Stimulated activated CD8-positive, alpha-beta memory T cell treated with anti-CD3 and anti-CD28 coated beads, Interleukin-15, amount 100 ng/mL, for 1 hour (primary cell): ENCODE data around the gene MSRB1.

Source experiments
- DNase-seq: peaks from one replicate; pipeline ENCODE4 v3.0.0-alpha.2; 2020; ENCODE audit warnings: low read depth

MSRB1 gene

GRCh38 chr16:1942810-1943726 lies at the start of gene MSRB1:
Gene MSRB1, minus strand, starts transcription at chr16:1943199. Its CDS starts 43 bp downstream, at chr16:1943156.
- peak; percentile 97 for DNase-seq

GRCh38 chr16:1991948-1992703 lies 49.1 kb upstream of the MSRB1 start:
- DNase-seq = peak; percentile 98

GRCh38 chr16:1991588-1991947 lies 48.6 kb upstream of the MSRB1 start:
- no peak for DNase-seq

GRCh38 chr16:1991135-1991551 lies 48.1 kb upstream of the MSRB1 start:
- DNase-seq = no peak

GRCh38 chr16:1990351-1991134 lies 47.5 kb upstream of the MSRB1 start:
- no peak for DNase-seq

DNA sequence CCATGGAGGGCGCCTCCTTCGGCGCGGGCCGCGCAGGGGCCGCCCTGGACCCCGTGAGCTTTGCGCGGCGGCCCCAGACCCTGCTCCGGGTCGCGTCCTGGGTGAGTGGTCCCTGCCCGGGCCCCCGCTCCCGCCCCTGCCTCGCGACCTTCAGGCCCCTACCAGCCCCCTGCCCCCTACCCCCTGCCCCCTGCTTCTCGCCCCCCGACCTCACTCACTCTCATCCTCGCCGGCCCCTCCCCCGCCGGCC lies 47.0 kb upstream of the MSRB1 start:
- DNase-seq = no peak

DNA sequence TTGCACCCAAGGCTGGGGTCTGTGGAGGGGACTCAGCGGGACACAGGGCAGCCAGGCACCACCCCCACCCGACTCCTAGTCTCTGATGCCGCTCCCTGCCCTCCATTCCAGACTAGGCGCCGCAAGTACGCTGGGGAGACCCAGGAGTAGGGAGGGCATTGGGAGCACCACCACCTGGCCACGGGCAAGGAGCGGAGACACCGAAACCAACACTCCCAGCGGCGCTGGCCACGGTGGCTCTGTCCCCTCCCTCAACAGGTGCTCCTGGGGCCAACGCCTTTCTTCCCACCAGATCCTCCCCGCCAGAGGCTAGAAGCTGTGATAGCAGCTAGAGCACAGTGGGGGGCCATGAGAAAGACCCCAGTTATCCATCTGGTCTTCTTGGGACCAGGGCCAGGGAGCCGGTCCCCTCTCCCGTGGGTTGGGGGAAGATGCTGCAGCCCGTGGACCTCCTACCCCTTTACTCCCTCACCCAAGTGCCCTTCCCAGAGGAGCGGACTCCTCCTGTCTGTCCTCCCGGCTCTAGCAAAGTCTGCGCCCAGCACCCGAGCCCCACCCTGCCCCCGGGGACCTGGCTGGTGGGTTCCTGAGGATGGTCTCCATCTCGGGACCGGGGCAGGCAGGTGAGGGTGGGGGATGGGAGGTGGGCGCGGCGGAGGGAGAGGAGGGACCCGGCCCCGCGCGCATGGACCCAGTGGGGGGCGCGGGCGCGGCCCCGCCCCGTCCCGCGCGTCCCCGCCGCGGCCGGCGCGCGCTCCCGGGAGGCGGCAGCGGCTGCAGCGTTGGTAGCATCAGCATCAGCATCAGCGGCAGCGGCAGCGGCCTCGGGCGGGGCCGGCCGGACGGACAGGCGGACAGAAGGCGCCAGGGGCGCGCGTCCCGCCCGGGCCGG lies 46.5 kb upstream of the MSRB1 start, which contains the start of gene SYNGR3:
TSS of gene SYNGR3 (plus strand) at position 762 of the 892 bp plus-strand sequence. CDS start 133 bp downstream, outside the sequence.
- DNase-seq = no peak

DNA sequence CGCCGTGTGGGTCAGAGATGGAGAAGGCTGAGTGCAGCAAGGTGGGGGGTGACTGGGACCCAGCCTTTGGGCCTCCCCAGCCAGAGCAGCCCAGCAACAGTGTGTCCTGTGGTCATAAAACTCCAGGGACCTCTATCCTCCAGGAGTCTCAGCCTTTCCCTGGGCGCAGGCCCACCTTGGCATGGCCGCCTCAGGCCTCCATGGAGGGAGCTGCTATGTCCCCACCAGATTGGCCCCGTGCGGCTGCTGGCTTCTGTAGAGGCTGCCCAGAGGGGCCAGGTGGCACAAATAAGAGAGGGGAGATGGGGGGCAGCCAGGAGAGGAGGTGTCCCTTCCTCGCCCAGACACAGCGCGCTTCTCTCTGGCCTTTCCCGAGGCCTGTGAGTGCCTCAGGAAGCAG lies 44.2 kb upstream of the MSRB1 start:
- DNase-seq = no peak

- DNase-seq = no peak
Observed at GRCh38 chr16:1985466-1986150, 42.6 kb upstream of the MSRB1 start.

GRCh38 chr16:1984347-1985225 lies 41.6 kb upstream of the MSRB1 start:
- no peak for DNase-seq

- no peak for DNase-seq
Observed at GRCh38 chr16:1983544-1984346, 40.7 kb upstream of the MSRB1 start, which contains the start of gene GFER. Gene GFER, plus strand, starts transcription at chr16:1984193. Its CDS starts 26 bp downstream, at chr16:1984219.

- DNase-seq = no peak
Observed at GRCh38 chr16:1982991-1983543, 40.1 kb upstream of the MSRB1 start.

DNA sequence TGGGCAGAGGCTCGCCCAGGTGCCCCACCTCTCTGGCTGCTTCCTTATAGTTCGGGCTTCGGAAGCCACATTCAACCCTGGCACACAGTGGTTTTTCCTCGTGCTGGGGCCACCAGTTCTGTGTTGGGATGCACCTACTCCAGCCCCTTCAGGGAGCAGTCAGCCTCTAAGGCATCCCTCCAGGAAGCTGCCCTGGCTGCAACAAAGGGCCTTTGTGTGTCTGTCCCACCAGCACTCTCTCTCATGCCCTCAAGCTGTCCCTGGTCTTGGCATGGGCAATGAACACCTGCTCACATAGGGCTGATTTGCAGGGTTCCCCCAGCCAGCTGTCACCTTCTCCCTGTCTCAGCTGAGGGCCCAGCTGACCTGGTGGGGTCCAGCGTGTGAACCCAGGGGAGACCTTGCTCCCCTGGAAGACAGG lies 39.0 kb upstream of the MSRB1 start:
- DNase-seq = no peak

DNA sequence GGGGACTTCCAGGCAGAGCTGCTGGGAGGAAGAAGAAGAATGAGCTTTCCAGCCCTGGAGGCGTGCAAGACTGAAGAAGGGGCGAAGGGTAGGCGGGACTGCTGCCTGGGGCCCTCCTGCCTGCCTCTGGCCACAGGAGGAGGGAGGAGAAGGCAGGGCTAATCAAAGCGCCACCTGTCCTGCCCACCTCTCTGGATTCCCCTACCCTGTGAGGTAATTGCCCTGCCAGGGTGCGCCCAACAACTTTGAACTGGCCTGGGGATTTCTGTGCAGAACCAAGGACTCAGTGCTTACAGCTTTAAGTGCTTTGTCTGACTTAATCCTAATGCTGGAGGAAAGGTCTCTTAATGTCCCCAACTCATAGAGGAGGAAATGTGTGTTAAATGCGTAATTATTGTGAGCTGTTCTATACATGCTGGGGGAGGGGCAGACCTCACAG lies 38.4 kb upstream of the MSRB1 start, which contains the start of gene NOXO1:
TSS of gene NOXO1 (minus strand) at position 72 of the 439 bp plus-strand sequence. CDS start 290 bp downstream, outside the sequence.
- no peak for DNase-seq

DNA sequence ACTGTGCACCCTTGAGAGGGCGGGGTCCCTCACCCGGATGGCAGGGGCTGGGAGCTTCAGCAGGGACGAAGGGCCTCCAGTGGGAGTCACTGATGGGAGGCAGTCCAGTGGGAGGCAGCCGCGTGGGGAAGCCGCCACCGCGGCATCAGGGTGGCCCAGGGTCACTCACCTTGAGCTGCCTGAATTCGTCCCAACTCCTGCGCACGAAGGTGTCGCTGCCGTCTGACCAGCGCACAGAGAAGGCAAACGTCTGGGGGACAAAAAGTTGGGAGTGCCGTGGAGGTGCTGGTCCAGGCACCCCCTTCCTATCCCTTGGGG lies 37.7 kb upstream of the MSRB1 start:
- DNase-seq = no peak

DNA sequence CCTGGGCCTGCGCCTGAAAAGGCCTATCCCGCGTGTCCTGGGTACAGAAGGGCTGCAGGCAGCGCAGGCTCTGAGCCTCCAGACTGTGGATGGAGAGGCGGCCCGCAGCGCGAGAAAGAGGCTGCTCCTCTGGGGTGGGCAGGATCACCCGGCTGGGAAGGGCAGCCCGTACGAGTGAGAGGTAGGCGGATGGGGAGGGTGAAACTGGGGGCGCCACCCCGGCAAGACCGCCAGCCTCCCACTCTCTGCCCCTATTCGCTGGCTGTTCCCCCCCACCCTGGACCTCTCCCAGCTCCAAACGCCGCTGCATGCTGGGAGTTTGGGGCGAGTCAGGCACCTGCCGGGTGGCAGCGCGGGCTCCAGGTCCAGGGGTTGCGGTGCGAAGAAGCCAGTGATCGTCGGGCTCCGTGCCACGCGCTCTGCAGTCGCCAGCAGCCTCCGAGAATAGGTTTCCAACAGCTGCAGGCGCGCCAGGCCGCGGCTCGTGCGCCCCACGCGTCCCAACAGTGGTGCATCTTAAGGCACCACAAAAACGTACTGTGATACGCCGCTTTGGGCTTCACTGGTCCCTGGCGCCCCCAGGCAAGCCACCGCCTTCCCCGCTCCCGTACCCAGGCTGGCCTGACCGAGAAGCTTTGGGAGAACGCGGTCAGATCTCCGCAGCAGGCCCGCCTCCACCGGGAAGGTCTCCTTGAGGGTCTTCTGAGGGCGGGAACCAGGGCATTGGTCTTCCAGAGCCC lies 37.2 kb upstream of the MSRB1 start:
- no peak for DNase-seq

DNA sequence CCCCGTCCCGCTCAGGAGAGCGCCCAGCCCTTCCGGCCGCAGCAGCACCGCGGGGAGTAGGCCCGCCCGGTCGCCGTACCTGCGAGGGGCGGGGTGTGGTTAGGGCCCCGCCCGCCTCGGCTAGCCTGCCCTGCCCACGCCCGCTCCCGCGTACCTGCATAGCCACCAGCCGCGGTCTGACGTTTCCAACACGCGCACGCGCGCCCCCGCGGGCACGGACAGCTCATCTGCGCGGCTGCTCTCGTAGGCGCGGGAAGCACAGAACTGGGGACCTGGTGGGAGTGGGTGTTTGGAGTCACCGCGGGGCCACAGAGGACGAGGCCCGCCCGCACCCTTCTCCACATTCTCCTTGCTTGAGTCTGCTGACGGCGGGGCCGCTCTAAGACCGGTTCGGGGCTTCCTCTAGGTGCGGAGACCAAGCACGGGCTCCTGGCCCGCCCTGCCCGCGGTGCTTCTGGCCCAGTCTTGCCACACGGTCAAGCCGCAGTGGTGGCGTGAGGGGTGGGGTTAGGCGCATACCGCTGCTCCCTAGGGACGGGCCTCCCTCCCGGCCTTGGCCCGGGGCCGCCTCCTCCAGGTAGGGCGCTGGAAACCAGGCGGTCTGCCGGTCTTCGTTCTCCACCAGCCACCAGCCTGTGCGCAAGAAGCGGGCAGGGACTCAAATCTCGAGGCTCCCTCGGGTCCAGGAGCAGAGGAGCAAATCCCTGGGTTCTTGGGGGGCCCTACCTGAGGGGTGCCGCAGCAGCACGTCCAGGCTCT lies 36.5 kb upstream of the MSRB1 start:
- no peak for DNase-seq
